GM19438 (cell line): ENCODE data around the gene TARDBP.
"Not testable (repeated sequence)": the region's sequence is repeated elsewhere in the genome, so short reads cannot be mapped to it uniquely, and the experiment has no call there.

Experiments
- ATAC-seq: cut with Tn5 transposase; IDR thresholded peaks from one replicate; pipeline ENCODE4 v1.9.1; 2021; ENCODE audit warnings: low read depth; ENCODE audit not compliant: unreplicated experiment

Gene TARDBP

GRCh38 chr1:11012260-11013159, at the start of gene TARDBP:
TARDBP (plus strand) TSS chr1:11012654; CDS start chr1:11013728, 1,074 bp downstream.
- ATAC-seq: peak; percentile 90

GRCh38 chr1:10965546-10966226, 46.8 kb upstream of the TARDBP start:
- peak; percentile 46 for ATAC-seq

DNA sequence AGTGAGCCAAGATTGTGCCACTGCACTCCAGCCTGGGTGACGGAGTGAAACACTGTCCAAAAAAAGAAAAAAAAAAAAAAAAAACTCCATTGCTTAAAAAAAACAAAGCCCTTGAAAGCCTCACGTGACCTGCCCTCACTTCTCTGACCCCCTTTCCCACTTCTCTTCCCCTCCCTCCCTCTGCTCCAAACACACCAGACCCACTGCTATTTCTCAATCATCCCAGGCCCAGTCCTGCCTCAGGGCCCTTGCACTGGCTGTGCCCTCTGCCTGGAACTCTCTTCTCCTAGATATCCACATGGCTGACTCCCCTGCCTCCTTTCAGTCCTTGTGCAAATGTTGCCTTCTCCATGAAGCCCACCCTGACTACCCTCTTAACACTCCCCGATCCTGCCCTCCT, 45.4 kb upstream of the TARDBP start:
- ATAC-seq: no peak

GRCh38 chr1:10968411-10968826, 44.0 kb upstream of the TARDBP start:
- no peak for ATAC-seq

DNA sequence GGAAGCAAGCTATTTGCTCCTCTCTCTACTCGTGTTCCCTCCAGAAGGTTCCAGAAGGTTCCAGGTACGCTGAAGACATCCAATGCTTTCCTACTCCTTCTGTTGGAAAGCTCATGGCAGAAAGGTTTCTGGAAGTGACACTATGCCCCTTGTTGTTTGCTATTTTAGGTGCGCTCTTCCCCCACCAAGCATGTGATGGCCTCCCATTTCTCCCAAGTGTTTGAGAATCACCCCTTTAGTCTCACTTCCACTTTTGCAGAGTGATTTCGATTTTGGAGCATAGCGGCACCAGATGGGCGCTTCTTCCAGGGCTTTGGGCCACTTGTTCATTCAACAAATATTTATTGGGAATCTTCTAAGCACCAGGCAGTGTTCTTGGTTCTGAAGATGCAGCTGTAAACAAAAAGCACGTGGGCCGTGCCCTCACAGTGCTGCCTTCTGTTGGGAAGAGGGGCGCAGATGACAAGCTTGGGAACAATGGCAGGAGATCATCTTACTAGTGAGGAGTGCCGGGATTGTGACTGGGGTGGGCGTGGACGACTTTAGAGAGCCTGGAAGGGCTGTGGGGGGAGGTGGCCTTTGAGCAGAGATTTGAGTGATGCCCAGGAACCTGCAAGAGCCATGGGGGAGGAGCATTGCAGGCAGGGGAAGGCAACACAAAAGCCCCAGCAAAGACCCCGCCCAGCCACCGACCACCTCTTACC, 43.0 kb upstream of the TARDBP start:
- ATAC-seq: no peak

DNA sequence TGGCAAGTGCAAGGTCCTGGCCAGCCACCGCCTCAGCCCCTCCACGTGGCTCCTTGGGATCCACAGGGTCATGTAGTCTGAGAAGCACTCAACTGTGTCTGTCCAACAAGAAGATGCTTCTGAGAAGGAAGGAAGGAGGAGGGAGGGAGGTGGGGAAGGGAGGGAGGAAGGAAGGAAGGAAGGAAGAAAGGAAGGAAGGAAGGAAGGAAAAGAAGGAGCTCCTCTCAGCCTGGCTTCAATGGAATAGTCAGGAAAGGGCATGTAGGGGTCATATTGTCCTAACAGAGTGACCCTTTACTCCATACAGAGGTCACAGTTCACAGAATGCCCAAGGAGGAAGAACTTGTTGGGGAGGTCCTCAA, 42.5 kb upstream of the TARDBP start:
- ATAC-seq: no peak

DNA sequence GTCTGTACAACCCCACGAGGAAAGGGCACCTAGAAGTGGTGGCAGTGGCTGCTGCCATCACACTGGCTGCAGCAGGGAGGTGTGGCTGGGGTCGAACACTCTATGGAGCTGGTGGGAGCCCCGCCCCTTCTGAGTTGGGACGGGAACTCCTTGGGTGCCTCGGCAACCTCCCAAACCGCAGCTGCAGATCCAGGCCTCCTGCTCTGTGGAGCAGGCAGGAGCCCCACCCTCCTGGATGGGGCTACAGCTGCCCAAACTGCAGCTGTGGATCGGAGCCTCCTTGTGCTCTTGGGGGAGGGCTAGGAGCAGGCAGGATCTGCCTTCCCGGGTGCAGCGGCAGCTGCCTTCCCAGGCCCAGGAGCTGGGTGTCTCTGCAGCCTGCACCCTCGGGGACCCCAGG, 38.9 kb upstream of the TARDBP start:
- no peak for ATAC-seq

DNA sequence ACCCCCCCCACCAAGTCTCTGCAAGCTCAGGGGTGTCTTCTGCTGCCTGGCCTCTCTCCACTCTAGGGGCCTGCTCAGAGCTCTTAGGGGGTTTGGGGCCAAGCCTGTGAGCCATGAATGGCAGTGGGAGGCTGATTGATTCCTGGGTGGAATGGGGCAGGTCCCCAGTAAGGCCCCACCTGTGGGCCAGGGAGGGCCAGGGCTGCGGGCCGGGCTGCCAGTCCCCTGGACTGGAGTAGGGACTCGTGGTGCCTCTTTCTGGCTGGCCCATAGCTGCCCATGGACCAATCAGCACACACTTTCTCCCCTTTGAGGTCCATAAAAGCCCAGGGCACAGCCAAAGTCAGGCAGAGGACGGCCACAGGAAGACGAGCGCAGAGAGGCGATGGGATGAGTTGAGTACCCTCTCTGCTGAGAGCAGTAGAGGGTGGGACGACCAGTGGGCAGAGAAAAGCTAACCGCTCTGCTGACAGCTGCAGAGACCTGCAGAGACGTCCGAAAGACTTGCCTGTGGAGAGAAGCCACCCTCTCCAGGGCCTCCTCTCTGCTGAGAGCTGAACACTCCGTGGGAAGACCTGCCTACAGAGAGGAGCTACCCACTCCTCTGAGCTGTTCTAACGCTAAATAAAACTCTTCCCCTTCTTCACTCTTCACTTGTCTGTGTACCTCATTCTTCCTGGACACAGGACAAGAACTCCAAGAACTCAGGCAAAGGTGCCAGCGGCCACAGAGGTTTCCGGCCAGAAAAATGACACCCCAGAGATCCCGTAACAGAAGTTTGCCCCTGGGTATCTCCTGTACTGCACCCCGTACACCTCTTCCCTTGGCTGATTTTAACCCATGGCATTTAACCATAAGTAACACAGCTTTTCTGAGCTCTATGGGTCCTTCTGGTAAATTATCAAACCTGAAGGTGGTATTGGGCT, 38.2 kb upstream of the TARDBP start:
- no peak for ATAC-seq

DNA sequence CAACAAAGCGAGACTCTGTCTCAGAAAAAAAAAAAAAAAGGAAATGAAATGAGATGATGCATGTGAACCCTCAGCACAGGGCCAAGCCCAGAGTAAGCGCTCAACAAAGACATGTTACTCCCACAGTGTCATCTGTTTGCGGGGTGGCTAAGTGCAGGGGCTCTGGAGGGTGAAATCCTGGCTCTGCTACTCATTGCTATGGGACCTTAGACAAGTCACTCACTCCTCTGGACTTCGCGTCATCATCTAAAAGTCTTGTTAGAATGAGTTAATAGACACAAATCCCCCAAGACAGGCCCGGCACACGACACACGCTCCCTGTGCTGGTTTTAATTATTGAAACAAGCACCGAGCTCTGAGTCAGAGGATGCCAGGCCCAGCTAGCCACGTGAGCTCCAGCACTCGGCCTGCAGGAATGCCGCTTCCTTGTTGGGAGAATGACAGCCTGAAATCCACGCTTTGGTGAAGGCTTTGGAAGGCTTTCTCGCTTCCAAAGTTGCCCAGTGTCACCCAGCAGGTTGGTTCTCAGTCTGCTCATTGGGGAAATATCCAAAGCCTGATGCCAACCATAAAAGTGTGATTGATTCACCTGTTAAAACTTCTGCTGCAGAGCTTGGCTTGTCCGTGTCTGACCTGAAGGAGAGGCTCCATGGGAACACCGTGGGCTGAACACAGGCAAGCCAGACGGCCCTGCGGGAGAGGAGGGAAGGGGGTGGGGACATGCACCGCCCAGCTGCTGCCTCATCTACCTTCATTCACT, 36.7 kb upstream of the TARDBP start:
- ATAC-seq: no peak

DNA sequence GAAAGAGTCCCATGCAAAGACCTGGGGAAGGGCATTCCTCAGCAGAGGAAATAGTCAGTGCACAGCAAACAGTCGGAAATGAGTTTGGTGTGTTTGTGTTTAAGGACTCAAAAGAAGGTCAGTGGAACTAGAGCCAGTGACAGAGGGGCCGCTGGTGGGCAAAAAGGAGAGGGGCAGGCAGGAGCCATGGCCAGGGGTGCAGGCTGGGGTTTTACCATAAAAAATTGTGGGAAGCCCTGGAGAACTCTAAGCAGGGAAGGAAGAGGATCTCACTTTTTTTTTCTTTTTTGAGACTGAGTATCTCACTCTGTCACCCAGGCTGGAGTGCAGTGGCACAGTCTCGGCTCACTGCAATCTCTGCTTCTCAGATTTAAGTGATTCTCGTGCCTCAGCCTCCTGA, 33.7 kb upstream of the TARDBP start:
- no peak for ATAC-seq

- no peak for ATAC-seq
Measured at GRCh38 chr1:10979483-10979920, 33.0 kb upstream of the TARDBP start.

DNA sequence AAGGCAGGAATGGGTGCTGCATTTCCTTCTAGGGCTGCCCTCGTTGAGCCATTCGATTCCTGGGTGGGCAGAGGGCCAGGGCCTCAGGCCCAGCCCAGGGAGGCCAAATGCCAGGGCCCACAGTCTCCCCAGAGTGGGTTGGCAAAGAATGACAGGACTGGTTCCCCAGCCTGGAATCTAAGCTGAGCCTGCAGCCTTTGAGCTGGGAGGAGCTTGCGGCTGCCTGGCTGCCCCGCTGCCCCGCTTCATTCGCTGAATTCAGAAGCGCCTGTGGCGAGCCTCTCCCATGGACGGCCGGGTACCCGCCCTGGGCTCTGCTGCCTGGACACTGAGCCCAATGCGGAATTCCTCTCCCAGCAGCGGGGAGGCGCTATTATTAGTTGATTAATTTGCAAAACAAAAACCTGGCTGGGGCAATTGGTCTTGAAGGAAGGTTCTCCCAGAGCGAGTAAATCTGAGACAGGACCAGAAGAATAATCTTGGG, 32.3 kb upstream of the TARDBP start:
- ATAC-seq: no peak

GRCh38 chr1:10980841-10981727, 31.4 kb upstream of the TARDBP start:
- ATAC-seq: no peak

DNA sequence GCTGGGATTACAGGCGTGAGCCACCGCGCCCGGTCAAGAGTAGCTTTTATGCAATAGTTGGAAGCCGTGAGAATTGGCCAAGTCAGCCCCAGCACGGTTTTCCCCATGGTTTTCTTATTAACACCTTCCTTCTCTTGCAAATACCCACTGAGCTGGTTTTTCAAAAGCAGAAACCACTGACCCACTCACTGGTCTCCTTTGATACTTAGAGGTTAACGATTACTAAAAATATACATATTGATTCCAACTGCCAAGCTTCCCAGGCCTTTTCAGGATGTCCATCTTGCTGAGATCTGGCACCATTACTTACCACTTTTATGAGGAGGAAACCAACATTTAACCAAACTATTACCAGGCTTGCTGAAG, 25.9 kb upstream of the TARDBP start:
- ATAC-seq: peak; percentile 40

DNA sequence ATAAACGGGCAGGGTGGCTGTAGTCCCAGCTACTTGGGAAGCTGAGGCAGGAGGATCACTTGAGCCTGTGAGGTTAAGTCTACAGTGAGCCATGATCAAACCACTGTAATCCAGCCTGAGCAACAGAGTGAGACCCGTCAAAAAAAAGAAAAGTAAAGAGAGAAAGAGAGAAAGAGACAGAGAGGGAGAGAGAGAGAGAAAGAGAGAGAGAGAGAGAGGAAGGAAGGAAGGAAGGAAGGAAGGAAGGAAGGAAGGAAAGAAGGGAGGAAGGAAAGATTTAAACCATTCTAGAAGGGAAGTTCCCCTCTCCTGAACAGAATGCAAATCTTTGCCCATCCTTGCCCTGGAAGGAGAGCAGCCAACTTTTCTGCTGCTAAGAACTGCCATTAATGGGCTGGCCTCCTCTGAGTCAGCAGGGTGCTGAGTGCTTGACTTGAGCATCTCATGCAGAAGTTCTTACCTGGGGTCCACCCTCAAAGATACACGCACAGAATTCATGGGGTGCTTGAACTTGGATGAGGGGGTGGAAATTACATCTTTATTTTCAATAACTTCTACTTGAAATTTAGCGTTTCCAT, 24.5 kb upstream of the TARDBP start:
- ATAC-seq: no peak

GRCh38 chr1:10989095-10989494, 23.4 kb upstream of the TARDBP start:
- ATAC-seq: no peak

DNA sequence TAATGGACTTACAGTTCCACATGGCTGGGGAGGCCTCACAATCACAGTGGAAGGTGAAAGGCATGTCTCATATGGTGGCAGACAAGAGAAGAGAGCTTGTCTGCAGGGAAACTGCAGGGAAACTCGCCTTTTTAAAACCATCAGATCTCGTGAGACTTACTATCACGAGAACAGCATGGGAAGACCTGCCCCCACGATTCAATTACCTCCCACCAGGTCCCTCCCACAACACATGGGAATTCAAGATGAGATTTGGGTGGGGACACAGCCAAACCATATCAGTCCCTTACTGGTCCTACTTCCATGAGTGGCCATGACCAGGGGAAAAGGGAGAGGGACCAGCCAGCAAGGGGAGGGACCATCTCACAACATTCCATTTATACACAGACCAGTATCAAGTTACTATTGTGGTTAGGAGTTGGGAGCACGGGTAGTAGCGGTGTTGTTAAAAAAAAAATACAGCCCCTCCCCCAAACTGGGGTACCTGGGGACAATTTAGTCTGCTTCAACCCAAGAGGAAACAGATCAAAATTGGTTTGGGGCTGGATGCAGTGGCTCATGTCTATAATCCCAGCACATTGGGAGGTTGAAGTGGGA, 22.4 kb upstream of the TARDBP start:
- not testable (repeated sequence) for ATAC-seq

GRCh38 chr1:10990828-10991227, 21.6 kb upstream of the TARDBP start:
- ATAC-seq: no peak
